Prostate gland (tissue), 2 donors: ENCODE results near the gene IDS. TPM values are rescaled to one million over a fixed set of nuclear protein-coding genes. Genes with fewer than 3 reads are reported as not detected.
A peak's percentile ranks its signal among the peaks of the same experiment; 100 is the strongest.
"Not testable (repeated sequence)": the region's sequence is repeated elsewhere in the genome, so short reads cannot be mapped to it uniquely, and the experiment has no call there.

Source experiments
- DNase-seq: peaks from one replicate; pipeline ENCODE4 v3.0.0-alpha.2; 2019; ENCODE audit warnings: low spot score
- H3K27ac ChIP-seq, 2 donors: fragments of 200-600 bp; sonication (generic); 2 replicates each; pipeline ENCODE4 v1.5.1; 2017 to 2019
- H3K27me3 ChIP-seq: fragments of 200-600 bp; sonication (generic); replicated peaks from 2 replicates; pipeline ENCODE4 v1.5.1; 2019; ENCODE audit not compliant: insufficient read depth
- H3K36me3 ChIP-seq, 2 donors: fragments of 200-600 bp; sonication (generic); 1 replicate in 1 of 2; 2 replicates in 1 of 2; pipeline versions ENCODE4 v1.5.1 to v1.8.1; 2017 to 2019
- H3K4me1 ChIP-seq: fragments of 200-600 bp; sonication (generic); replicated peaks from 2 replicates; pipeline ENCODE4 v1.5.1; 2019
- H3K4me3 ChIP-seq, 2 donors: fragments of 200-600 bp; sonication (generic); 2 replicates each; pipeline ENCODE4 v1.5.1; 2017 to 2019
- H3K9me3 ChIP-seq: fragments of 200-600 bp; sonication (generic); 2 replicates; pipeline ENCODE4 v1.5.1; 2017
- CTCF ChIP-seq, 4 experiments: fragments of 200-600 bp in 2 of 4; fragments of 450-650 bp in 2 of 4; sonication (generic) in 2 of 4; IDR thresholded peaks; 1 replicate in 3 of 4; 2 replicates in 1 of 4; pipeline ENCODE4 v1.5.1; 2016 to 2019; ENCODE audit warnings: antibody characterized with exemption in 4 of 4, mild to moderate bottlenecking in 2 of 4, moderate library complexity in 2 of 4
- POLR2A ChIP-seq: fragments of 450-650 bp; IDR thresholded peaks from one replicate; pipeline ENCODE4 v1.6.1; 2016; ENCODE audit warnings: antibody characterized with exemption, mild to moderate bottlenecking
- POLR2AphosphoS5 ChIP-seq: sonication (generic); formaldehyde crosslinking; IDR thresholded peaks from one replicate; pipeline ENCODE4 v1.6.1; 2017; ENCODE audit warnings: antibody characterized with exemption
- WGBS: methylation state at CpG from one replicate; pipeline ENCODE4 v1.1.5; 2018; 5-methylcytosine and 5-hydroxymethylcytosine counted together
- intact Hi-C: fragments of 100-400 bp; cut with DNase I; formaldehyde crosslinking; loops from one replicate; pipeline ENCODE4 v1.14.2; 2022
- total RNA-seq, 2 donors: library from RNA; depleted of rRNA; stranded (reverse); fragments of >200 nt; gene quantifications; one replicate each; pipeline ENCODE4 v1.1.0, GENCODE V29; 2016

The IDS gene
- total RNA-seq, 2 donors from 2014 or later, result 47.4 to 82.9 TPM

GRCh38 chrX:149541521-149542047 is 36.5 kb upstream of the IDS start:
- 41% methylated on average over 2 of the region's 13 CpGs for WGBS
- Histone ChIP-seq H3K4me3 (peak overlapping the region; percentile 39 to 48), H3K4me1 (no peaks in the 10 kb centered on the region), H3K9me3 (no peaks in the 10 kb centered on the region), H3K27me3 (no peaks in the 10 kb centered on the region), H3K27ac (peak overlapping the region; percentile 87 to 88), H3K36me3 (no peaks in the 10 kb centered on the region)
- DNase-seq, result no peak
- TF ChIP-seq CTCF (IDR thresholded peaks at IDR 0.05) (no peak), POLR2AphosphoS5 (no peak), POLR2A (no peak)
- intact Hi-C loops, result no loop called here

- Histone ChIP-seq H3K4me3 (peak within 1 kb of the TSS; percentile 39 to 48), H3K9me3 (no peaks in the 10 kb centered on the region), H3K27ac (peak within 1 kb of the TSS; percentile 87 to 88), H3K27me3 (no peaks in the 10 kb centered on the region), H3K4me1 (no peaks in the 10 kb centered on the region), H3K36me3 (no peaks in the 10 kb centered on the region)
- TF ChIP-seq CTCF (IDR thresholded peaks at IDR 0.05), result no peak
- peak; percentile 50 for TF ChIP-seq POLR2A
- peak; percentile 81 for TF ChIP-seq POLR2AphosphoS5
- intact Hi-C loops, result no loop called here
- WGBS, result 2% methylated on average over 24 of the region's 71 CpGs
- DNase-seq, result peak; percentile 78
Observed at GRCh38 chrX:149540621-149541520, 35.8 kb upstream of the IDS start, which contains the start of gene EOLA1. EOLA1 (plus strand) TSS chrX:149541012; CDS start chrX:149545631, 4,619 bp downstream.

- no peaks in the 10 kb centered on the region for H3K36me3 ChIP-seq
- TF ChIP-seq CTCF (IDR thresholded peaks at IDR 0.05), result no peak
- TF ChIP-seq POLR2AphosphoS5, result no peak
- TF ChIP-seq POLR2A, result no peak
- no peaks in the 10 kb centered on the region for H3K27me3 ChIP-seq
- no peaks in the 10 kb centered on the region for H3K4me1 ChIP-seq
- H3K9me3 ChIP-seq, result no peaks in the 10 kb centered on the region
- DNase-seq, result peak; percentile 92
- peak overlapping the region; percentile 39 to 48 for H3K4me3 ChIP-seq
- intact Hi-C loops, result no loop called here
- WGBS, result under 1% methylated on average over 21 of the region's 24 CpGs
- peak overlapping the region; percentile 87 to 88 for H3K27ac ChIP-seq
Observed at GRCh38 chrX:149540131-149540620, 35.1 kb upstream of the IDS start.

DNA sequence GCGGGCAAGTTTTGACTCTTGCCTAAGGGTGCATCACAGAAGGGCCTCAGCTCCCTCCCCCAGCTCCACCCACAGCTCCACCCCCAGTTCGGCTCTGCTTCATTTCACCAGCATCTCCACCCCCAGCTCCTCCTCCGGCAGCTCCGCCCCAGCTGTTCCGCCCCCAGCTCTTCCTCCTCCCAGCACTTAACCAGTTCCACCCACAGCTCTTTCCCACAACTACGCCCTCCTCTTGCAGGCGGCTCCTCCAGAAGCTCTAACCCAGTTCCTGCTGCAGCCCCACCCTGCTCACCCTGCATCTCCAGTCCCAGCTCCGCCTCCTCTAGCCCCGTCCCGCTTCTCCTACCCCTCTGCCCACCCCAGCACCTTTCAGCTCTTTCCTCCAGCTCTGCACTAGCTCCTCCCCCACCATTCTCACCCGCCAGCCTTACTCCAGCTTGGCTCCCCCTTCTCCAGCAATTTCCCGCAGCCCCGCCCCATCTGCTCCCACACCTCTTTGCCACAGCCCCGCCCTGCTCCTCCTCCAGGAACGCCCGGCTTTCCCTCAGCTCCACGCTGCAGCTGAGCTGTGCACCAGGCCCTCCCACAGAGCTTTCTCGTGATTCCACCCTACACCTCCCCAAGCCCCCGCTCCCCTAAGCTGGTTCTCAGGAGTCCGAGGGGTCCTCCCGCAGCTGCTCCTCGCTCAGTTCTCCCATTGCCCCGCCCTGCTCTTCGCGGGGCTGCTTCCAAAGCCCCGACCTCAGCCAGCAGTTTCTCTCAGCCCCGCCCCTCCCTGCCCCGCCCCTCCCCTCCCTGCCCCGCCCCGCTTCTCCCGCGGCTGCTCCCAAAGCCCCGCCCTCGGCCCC is 34.4 kb upstream of the IDS start:
- Histone ChIP-seq H3K9me3 (no peaks in the 10 kb centered on the region), H3K27me3 (no peaks in the 10 kb centered on the region), H3K36me3 (no peaks in the 10 kb centered on the region), H3K4me3 (peak overlapping the region; percentile 30 to 48), H3K27ac (peak overlapping the region; percentile 82 to 87), H3K4me1 (no peaks in the 10 kb centered on the region)
- TF ChIP-seq POLR2A (no peak), POLR2AphosphoS5 (no peak), CTCF (IDR thresholded peaks at IDR 0.05) (no peak)
- intact Hi-C loops, result no loop called here
- DNase-seq, result peak; percentile 85
- 2% methylated on average over 32 of the region's 34 CpGs for WGBS

GRCh38 chrX:149537474-149537873 is 32.4 kb upstream of the IDS start:
- H3K27me3 ChIP-seq, DNase-seq, H3K36me3 ChIP-seq, intact Hi-C loops, H3K4me1 ChIP-seq, H3K9me3 ChIP-seq, H3K27ac ChIP-seq, H3K4me3 ChIP-seq: not testable (repeated sequence)
- WGBS, result 93% methylated on average over 3 of the region's 11 CpGs

DNA sequence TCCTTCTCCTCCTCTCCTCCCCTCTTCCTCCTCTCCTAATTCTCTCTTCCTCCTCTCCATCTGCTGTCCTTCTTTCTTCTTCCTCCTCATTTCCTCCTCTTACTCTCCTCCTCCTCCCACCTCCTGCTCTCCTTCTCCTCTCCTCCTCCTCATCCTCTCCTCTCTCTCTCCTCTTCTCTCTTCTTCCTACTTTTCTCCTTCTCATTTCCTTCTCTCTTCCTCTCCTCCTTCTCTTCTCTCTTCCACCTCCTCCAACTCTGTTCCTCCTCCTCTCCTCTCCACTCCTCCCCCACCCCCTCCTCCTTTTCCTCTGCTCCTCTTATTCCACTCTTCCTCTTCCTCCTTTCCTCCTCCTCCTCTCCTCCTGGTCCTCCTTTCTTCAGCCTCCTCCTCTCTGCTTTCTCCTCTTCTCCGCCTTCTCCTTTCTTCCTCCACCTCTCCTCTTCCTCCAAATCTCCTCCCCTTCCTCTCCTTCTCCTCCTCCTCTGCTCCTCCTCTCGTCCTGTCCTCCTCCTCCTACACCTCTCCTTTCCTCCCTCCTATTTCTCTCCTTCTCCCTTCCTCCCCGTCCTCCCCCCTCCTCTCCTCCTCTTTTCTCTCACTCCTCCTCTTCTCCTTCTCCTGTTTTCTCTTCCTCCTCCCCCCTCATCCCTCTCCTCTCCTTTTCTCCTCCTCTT is 30.0 kb upstream of the IDS start:
- H3K4me1 ChIP-seq, H3K9me3 ChIP-seq, H3K27ac ChIP-seq, H3K27me3 ChIP-seq, H3K36me3 ChIP-seq, H3K4me3 ChIP-seq, DNase-seq, intact Hi-C loops: not testable (repeated sequence)
- WGBS, result 89% methylated on average over 3 of the region's 3 CpGs

DNA sequence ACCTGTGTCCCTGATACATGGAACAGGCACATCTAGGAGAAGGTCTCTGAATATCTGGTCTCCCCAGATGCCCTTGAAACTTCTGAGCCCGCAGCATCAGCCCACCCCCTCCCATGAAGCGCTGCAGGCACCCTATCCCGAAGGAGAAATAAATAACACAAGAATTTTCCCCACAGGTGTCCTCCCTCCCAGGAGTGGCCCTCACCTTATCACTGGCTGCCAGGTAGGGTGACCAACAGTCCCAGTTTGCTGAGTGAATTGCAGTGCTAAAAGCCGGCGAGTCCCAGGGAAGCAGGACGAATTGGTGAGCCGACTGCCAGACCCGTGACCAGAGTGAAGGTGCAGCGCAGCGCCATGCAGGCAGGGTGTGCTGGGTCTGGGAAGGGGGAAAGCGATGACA is 28.9 kb upstream of the IDS start:
- DNase-seq, H3K27me3 ChIP-seq, H3K4me3 ChIP-seq, intact Hi-C loops, H3K9me3 ChIP-seq, H3K4me1 ChIP-seq, H3K27ac ChIP-seq, H3K36me3 ChIP-seq: not testable (repeated sequence)
- WGBS, result 90% methylated on average over 6 of the region's 11 CpGs
